ENCODE data around the gene EIF3A.

Gene EIF3A

GRCh38 chr10:119079599-119080520 is 757 bp downstream of the EIF3A start:
- H3K4me3 ChIP-seq (replicated peaks; ENCODE audit: low read depth, low read length), result peak overlapping the region; percentile 98
- no peak for DNase-seq (ENCODE audit: extremely low read depth, low read depth)

GRCh38 chr10:119078422-119079179 is 2.0 kb downstream of the EIF3A start:
- no peak for DNase-seq (ENCODE audit: extremely low read depth, low read depth)
- TF ChIP-seq CTCF (IDR thresholded peaks at IDR 0.05; ENCODE audit: low read depth, low read length, missing control alignments), result no peak
- peak overlapping the region; percentile 98 for H3K4me3 ChIP-seq (replicated peaks; ENCODE audit: low read depth, low read length)

More at GRCh38 chr10:119079599-119080520, 757 bp downstream of the EIF3A start:
- TF ChIP-seq CTCF (IDR thresholded peaks at IDR 0.05; ENCODE audit: low read depth, low read length, missing control alignments), result no peak

GRCh38 chr10:119073584-119073983 is 7.0 kb downstream of the EIF3A start:
- DNase-seq (ENCODE audit: extremely low read depth, low read depth), result no peak
- TF ChIP-seq CTCF (IDR thresholded peaks at IDR 0.05; ENCODE audit: low read depth, low read length, missing control alignments), result no peak
- no peak overlapping the region for H3K4me3 ChIP-seq (replicated peaks; ENCODE audit: low read depth, low read length)

GRCh38 chr10:119070395-119071165 is 10.0 kb downstream of the EIF3A start:
- TF ChIP-seq CTCF (IDR thresholded peaks at IDR 0.05; ENCODE audit: low read depth, low read length, missing control alignments), result no peak
- no peak for DNase-seq (ENCODE audit: extremely low read depth, low read depth)

GRCh38 chr10:119061926-119062325 is 18.7 kb downstream of the EIF3A start:
- no peak for DNase-seq (ENCODE audit: extremely low read depth, low read depth)
- no peak overlapping the region for H3K4me3 ChIP-seq (replicated peaks; ENCODE audit: low read depth, low read length)
- TF ChIP-seq CTCF (IDR thresholded peaks at IDR 0.05; ENCODE audit: low read depth, low read length, missing control alignments), result no peak

More at GRCh38 chr10:119070395-119071165, 10.0 kb downstream of the EIF3A start:
- H3K4me3 ChIP-seq (replicated peaks; ENCODE audit: low read depth, low read length), result no peak overlapping the region

GRCh38 chr10:119061352-119061751 is 19.3 kb downstream of the EIF3A start:
- H3K4me3 ChIP-seq (replicated peaks; ENCODE audit: low read depth, low read length), result no peak overlapping the region
- TF ChIP-seq CTCF (IDR thresholded peaks at IDR 0.05; ENCODE audit: low read depth, low read length, missing control alignments), result no peak
- DNase-seq (ENCODE audit: extremely low read depth, low read depth), result no peak

Measured in HFF-Myc (cell line).